H1 (cell line): ENCODE data around the gene DOCK1. TPM values are rescaled to one million over a fixed set of nuclear protein-coding genes. Genes with fewer than 3 reads are reported as not detected.

Source experiments
- CTCF ChIA-PET: fragments of 300-600 bp; sonication (Branson Sonifier 250); formaldehyde crosslinking; loops from one replicate; lab custom pipeline; 2021; ENCODE audit not compliant: partially characterized antibody; lab: Charles Lee
- POLR2A ChIA-PET: fragments of 300-600 bp; sonication (Branson Sonifier 250); formaldehyde crosslinking; loops from one replicate; lab custom pipeline; 2021; ENCODE audit warnings: inconsistent platforms; ENCODE audit not compliant: partially characterized antibody; lab: Charles Lee
- DNase-seq, 2 experiments: peaks; one replicate each; pipeline versions ENCODE4 v3.0.0 to v3.0.0-alpha.2; 2010 to 2022; ENCODE audit warnings: low spot score in 2 of 2, low read depth in 1 of 2, mixed read lengths in 1 of 2
- FAIRE-seq: peaks from 2 replicates; lab custom pipeline; 2011; peaks lifted over from hg19 to GRCh38; lab: Jason Lieb, UNC
- H2AFZ ChIP-seq: 2 replicates; pipeline ENCODE4 v1.8.1; 2012; ENCODE audit warnings: low read length, inconsistent platforms
- H2AK5ac ChIP-seq: 2 replicates; pipeline ENCODE4 v1.6.1; 2013; ENCODE audit warnings: low read depth, low read length
- H2BK120ac ChIP-seq: replicated peaks from 2 replicates; pipeline ENCODE3; 2013; ENCODE audit warnings: low read depth, low read length, inconsistent platforms
- H2BK12ac ChIP-seq: 2 replicates; pipeline ENCODE4 v1.6.1; 2013; ENCODE audit warnings: low read depth, low read length
- H2BK15ac ChIP-seq: 2 replicates; pipeline ENCODE4 v1.6.1; 2013; ENCODE audit warnings: low read length
- H2BK20ac ChIP-seq: 2 replicates; pipeline ENCODE4 v1.6.1; 2013; ENCODE audit warnings: low read length
- H2BK5ac ChIP-seq: 2 replicates; pipeline ENCODE4 v1.6.1; 2013; ENCODE audit warnings: low read depth, low read length
- H3K14ac ChIP-seq: 2 replicates; pipeline ENCODE4 v1.6.1; 2013; ENCODE audit warnings: inconsistent platforms; ENCODE audit not compliant: insufficient read length
- H3K18ac ChIP-seq: 2 replicates; pipeline ENCODE4 v1.6.1; 2013; ENCODE audit warnings: low read length; ENCODE audit errors: extremely low read depth
- H3K23ac ChIP-seq: 2 replicates; pipeline ENCODE4 v1.6.1; 2013; ENCODE audit warnings: inconsistent platforms; ENCODE audit not compliant: insufficient read length
- H3K23me2 ChIP-seq: 2 replicates; pipeline ENCODE4 v1.6.1; 2013; ENCODE audit warnings: low read depth, low read length
- H3K27ac ChIP-seq: 2 replicates; pipeline ENCODE4 v1.6.1; 2011; ENCODE audit warnings: low read depth, low read length, inconsistent platforms
- H3K27me3 ChIP-seq, 4 experiments: replicated peaks in 1 of 4; 1 replicate in 1 of 4; 2 replicates in 3 of 4; pipeline versions ENCODE4 v1.6.1 to v1.8.1; 2011 to 2013; ENCODE audit warnings: low read length in 3 of 4, mild to moderate bottlenecking in 3 of 4, inconsistent platforms in 2 of 4, mixed read lengths in 2 of 4, moderate library complexity in 1 of 4; ENCODE audit not compliant: control insufficient read depth in 3 of 4, insufficient read depth in 3 of 4; ENCODE audit errors: extremely low read depth in 1 of 4
- H3K36me3 ChIP-seq, 4 experiments: 2 replicates each; pipeline versions ENCODE4 v1.6.1 to v1.8.1; 2011 to 2013; ENCODE audit warnings: mild to moderate bottlenecking in 4 of 4, low read length in 3 of 4, moderate library complexity in 2 of 4, control low read depth in 1 of 4, inconsistent platforms in 1 of 4; ENCODE audit not compliant: insufficient read depth in 4 of 4, control insufficient read depth in 2 of 4
- H3K4ac ChIP-seq: replicated peaks from 2 replicates; pipeline ENCODE3; 2013; ENCODE audit warnings: low read length, low read depth, mixed read lengths, inconsistent platforms; ENCODE audit not compliant: insufficient read length
- H3K4me1 ChIP-seq, 4 experiments: replicated peaks in 1 of 4; 1 replicate in 1 of 4; 2 replicates in 3 of 4; pipeline versions ENCODE4 v1.6.1 to v1.8.1; 2011 to 2013; ENCODE audit warnings: low read length in 3 of 4, inconsistent platforms in 2 of 4, mixed read lengths in 1 of 4; ENCODE audit not compliant: insufficient read depth in 4 of 4, control insufficient read depth in 3 of 4
- H3K4me2 ChIP-seq, 2 experiments: 2 replicates each; pipeline versions ENCODE4 v1.6.1 to v1.8.1; 2011 to 2013; ENCODE audit warnings: low read depth in 2 of 2, low read length in 2 of 2, control low read depth in 1 of 2, inconsistent platforms in 1 of 2, mild to moderate bottlenecking in 1 of 2; ENCODE audit not compliant: insufficient read depth in 1 of 2
- H3K4me3 ChIP-seq, 4 experiments: fragments of 200-600, 300-600 bp in 1 of 4; sonication (generic), shearing (Covaris generic), sonication (Bioruptor Twin) in 1 of 4; 2 replicates each; pipeline versions ENCODE4 v1.5.1 to v1.8.1; 2011 to 2016; ENCODE audit warnings: low read length in 4 of 4, low read depth in 3 of 4, control low read depth in 2 of 4, inconsistent platforms in 2 of 4, mild to moderate bottlenecking in 2 of 4, mixed read lengths in 1 of 4, moderate library complexity in 1 of 4; ENCODE audit not compliant: insufficient read depth in 2 of 4; ENCODE audit errors: extremely low read depth in 1 of 4
- H3K56ac ChIP-seq: replicated peaks from 2 replicates; pipeline ENCODE3; 2013; ENCODE audit warnings: low read depth, mild to moderate bottlenecking, mixed read lengths, low read length, inconsistent platforms; ENCODE audit not compliant: insufficient read length
- H3K79me1 ChIP-seq: 2 replicates; pipeline ENCODE4 v1.6.1; 2013; ENCODE audit warnings: low read depth, low read length, control low read depth
- H3K79me2 ChIP-seq, 2 experiments: 2 replicates each; pipeline versions ENCODE4 v1.6.1 to v1.8.1; 2012 to 2013; ENCODE audit warnings: low read length in 2 of 2, mild to moderate bottlenecking in 2 of 2, inconsistent platforms in 1 of 2; ENCODE audit not compliant: insufficient read depth in 2 of 2, control insufficient read depth in 1 of 2
- H3K9ac ChIP-seq, 4 experiments: replicated peaks in 1 of 4; 1 replicate in 1 of 4; 2 replicates in 3 of 4; pipeline versions ENCODE4 v1.6.1 to v1.8.1; 2011 to 2013; ENCODE audit warnings: low read depth in 3 of 4, low read length in 3 of 4, control low read depth in 2 of 4, mild to moderate bottlenecking in 2 of 4, moderate library complexity in 2 of 4, inconsistent platforms in 1 of 4; ENCODE audit errors: extremely low read depth in 1 of 4
- H3K9me3 ChIP-seq, 2 experiments: 2 replicates each; pipeline versions ENCODE4 v1.6.1 to v1.8.1; 2012 to 2013; ENCODE audit warnings: mild to moderate bottlenecking in 2 of 2, moderate library complexity in 2 of 2, control low read depth in 1 of 2, inconsistent platforms in 1 of 2, low read depth in 1 of 2, low read length in 1 of 2, mixed read lengths in 1 of 2; ENCODE audit not compliant: insufficient read depth in 2 of 2
- H4K20me1 ChIP-seq, 2 experiments: replicated peaks in 1 of 2; 2 replicates each; pipeline versions ENCODE3 to v1.8.1; 2011 to 2013; ENCODE audit warnings: inconsistent platforms in 2 of 2, low read length in 2 of 2, mild to moderate bottlenecking in 1 of 2; ENCODE audit not compliant: insufficient read depth in 2 of 2, control insufficient read depth in 1 of 2
- H4K5ac ChIP-seq: 2 replicates; pipeline ENCODE4 v1.6.1; 2013; ENCODE audit warnings: low read length, low read depth, mixed read lengths, inconsistent platforms; ENCODE audit not compliant: insufficient read length
- H4K8ac ChIP-seq: 2 replicates; pipeline ENCODE4 v1.8.0; 2013; ENCODE audit warnings: mild to moderate bottlenecking, moderate library complexity, low read length, inconsistent platforms; ENCODE audit not compliant: insufficient read depth; ENCODE audit errors: extremely low read depth
- H4K91ac ChIP-seq: replicated peaks from 2 replicates; pipeline ENCODE3; 2013; ENCODE audit warnings: low read length, mixed read lengths, inconsistent platforms; ENCODE audit not compliant: insufficient read length
- CHD2 ChIP-seq: IDR thresholded peaks from 2 replicates; pipeline ENCODE4 v1.6.1; 2012; ENCODE audit warnings: low read length, improper control_type of control experiment
- JUN ChIP-seq: IDR thresholded peaks from 2 replicates; pipeline ENCODE4 v1.6.1; 2011; ENCODE audit warnings: low read depth, mild to moderate bottlenecking, improper control_type of control experiment, low read length
- WGBS, 2 experiments: shearing (Covaris generic) in 1 of 2; methylation state at CpG; one replicate each; pipeline versions ENCODE4 v1.1.6 to v1.1.7; 2013 to 2015; ENCODE audit warnings: low lambda C conversion rate in 2 of 2, mixed read lengths in 2 of 2, inconsistent platforms in 1 of 2, low coverage in 1 of 2, missing lambda C conversion rate in 1 of 2; ENCODE audit not compliant: insufficient replicate concordance in 2 of 2, insufficient coverage in 1 of 2, insufficient read length in 1 of 2; ENCODE audit errors: extremely low coverage in 1 of 2, missing lambda C conversion rate in 1 of 2; 5-methylcytosine and 5-hydroxymethylcytosine counted together
- polyA plus RNA-seq, 7 experiments: library from polyadenylated mRNA; depleted of rRNA in 3 of 7; stranded (reverse) in 5 of 7; unstranded in 2 of 7; fragments of >200 nt in 5 of 7; fragments of 200-250 nt in 2 of 7; gene quantifications; 1 replicate in 5 of 7; 2 replicates in 1 of 7; 4 replicates in 1 of 7; pipeline versions ENCODE4 v1.2.1 to v1.2.3, GENCODE V29; 2011 to 2013; ENCODE audit warnings: missing spikeins in 2 of 7, mixed read lengths in 2 of 7
- total RNA-seq: library from RNA; stranded (reverse); fragmentation: NEBNext Ultra II Directional; extraction: Animal tissue kit (Norgen Biotek cat#: 25700); gene quantifications from 2 replicates; pipeline ENCODE4 v1.2.1, GENCODE V29; 2021

The DOCK1 gene
- total and polyA plus RNA-seq, 2 of the 8 experiments (the other 6 are each of a cell fraction or from before 2014, with no cell fraction given), result 11.6 to 53.0 TPM

- Histone ChIP-seq H3K23me2 (no peaks in the 10 kb centered on the region), H2BK5ac (no peak overlapping the region), H3K9me3 (no peaks in the 10 kb centered on the region), H2BK20ac (no peak overlapping the region), H2AFZ (no peak overlapping the region), H4K8ac (no peak overlapping the region), H2BK120ac (no peak overlapping the region), H2BK12ac (no peak overlapping the region), H3K27ac (no peak overlapping the region), H3K9ac (no peak overlapping the region), H3K79me1 (peaks cover 2% of the 10 kb centered on the region; the same call in 1 of the 2 replicates), H3K18ac (no peak overlapping the region; the same call in 1 of the 2 replicates), H3K4me1 (no peaks in the 10 kb centered on the region), H3K79me2 (no peaks in the 10 kb centered on the region), H3K23ac (no peak overlapping the region), H4K5ac (no peak overlapping the region), H3K14ac (no peak overlapping the region), H4K20me1 (peaks cover 0 to 1% of the 10 kb centered on the region in 2 experiments), H3K36me3 (no peaks in the 10 kb centered on the region), H3K27me3 (no peaks in the 10 kb centered on the region), H3K4ac (no peak overlapping the region), H3K56ac (no peak overlapping the region), H3K4me2 (no peak overlapping the region), H2AK5ac (no peak overlapping the region), H2BK15ac (no peak overlapping the region), H4K91ac (no peak overlapping the region), H3K4me3 (no peak overlapping the region)
- WGBS, 2 experiments, result 87% methylated on average over 5 of the region's 9 CpGs; no CpG with 5 or more reads in 1 of the 2 experiments
- no peak for FAIRE-seq
- TF ChIP-seq JUN (no peak), CHD2 (no peak)
- CTCF ChIA-PET, result interaction anchor here (0.6 kb wide), 1 partner anchor 471 kb away, joined by 3 read pairs; no protein-coding TSS in a partner anchor
- no peak for DNase-seq
- POLR2A ChIA-PET, result no interaction called here
These were observed 187.7 kb downstream of the DOCK1 start for GRCh38 chr10:127092916-127093315.
